ENCODE data around the gene RGS19. TPM values are rescaled to one million over a fixed set of nuclear protein-coding genes. Genes with fewer than 3 reads are reported as not detected.

The RGS19 gene
- total RNA-seq, 2 donors from 2014 or later: 42.8 to 50.9 TPM

GRCh38 chr20:64113444-64113775 is 34.1 kb upstream of the RGS19 start:
- H3K4me3 Mint-ChIP-seq: no peak overlapping the region
- no peaks in the 10 kb centered on the region for H3K9me3 ChIP-seq (ENCODE audit: control insufficient read depth, low read length, poor library complexity, severe bottlenecking)
- DNase-seq: no peak
- no peaks in the 10 kb centered on the region for H3K36me3 Mint-ChIP-seq (ENCODE audit: low read depth)
- no peak for ATAC-seq
- H3K4me1 Mint-ChIP-seq: peaks cover 3% of the 10 kb centered on the region
- no peaks in the 10 kb centered on the region for H3K27me3 Mint-ChIP-seq
- H3K27ac Mint-ChIP-seq: no peak overlapping the region

GRCh38 chr20:64112691-64113443 is 33.5 kb upstream of the RGS19 start:
- Mint-ChIP-seq H3K36me3 (ENCODE audit: low read depth) (no peaks in the 10 kb centered on the region), H3K4me1 (peaks cover 6% of the 10 kb centered on the region), H3K27me3 (no peaks in the 10 kb centered on the region), H3K27ac (no peak overlapping the region), H3K4me3 (no peak overlapping the region)
- ATAC-seq (no peak), DNase-seq (peak in 1 of 3 donors; percentile 3)
- no peaks in the 10 kb centered on the region for H3K9me3 ChIP-seq (ENCODE audit: control insufficient read depth, low read length, poor library complexity, severe bottlenecking)

- ATAC-seq: no peak
- Mint-ChIP-seq H3K27me3 (no peaks in the 10 kb centered on the region), H3K27ac (no peak overlapping the region), H3K36me3 (ENCODE audit: low read depth) (no peaks in the 10 kb centered on the region), H3K4me3 (no peak overlapping the region), H3K4me1 (peaks cover 7% of the 10 kb centered on the region)
- DNase-seq: peak in 1 of 3 donors; percentile 2
- no peaks in the 10 kb centered on the region for H3K9me3 ChIP-seq (ENCODE audit: control insufficient read depth, low read length, poor library complexity, severe bottlenecking)
Observed at GRCh38 chr20:64111841-64112641, 32.7 kb upstream of the RGS19 start.

- Mint-ChIP-seq H3K27ac (no peak overlapping the region), H3K4me3 (no peak overlapping the region), H3K27me3 (peaks cover 6% of the 10 kb centered on the region), H3K4me1 (peaks cover 6% of the 10 kb centered on the region), H3K36me3 (ENCODE audit: low read depth) (no peaks in the 10 kb centered on the region)
- no peak for ATAC-seq
- H3K9me3 ChIP-seq (ENCODE audit: control insufficient read depth, low read length, poor library complexity, severe bottlenecking): no peaks in the 10 kb centered on the region
- DNase-seq: no peak
Observed at GRCh38 chr20:64110411-64111068, 31.2 kb upstream of the RGS19 start.

- ATAC-seq (no peak), DNase-seq (peak in 1 of 3 donors; percentile 2)
- no peak overlapping the region for H3K27ac Mint-ChIP-seq
- H3K4me3 Mint-ChIP-seq: no peak overlapping the region
- no peaks in the 10 kb centered on the region for H3K9me3 ChIP-seq (ENCODE audit: control insufficient read depth, low read length, poor library complexity, severe bottlenecking)
- H3K27me3 Mint-ChIP-seq: peaks cover 6% of the 10 kb centered on the region
- H3K36me3 Mint-ChIP-seq (ENCODE audit: low read depth): no peaks in the 10 kb centered on the region
- H3K4me1 Mint-ChIP-seq: peaks cover 6% of the 10 kb centered on the region
Observed at GRCh38 chr20:64109831-64110391, 30.6 kb upstream of the RGS19 start.

GRCh38 chr20:64108731-64109681 is 29.7 kb upstream of the RGS19 start:
- peaks cover 6% of the 10 kb centered on the region for H3K4me1 Mint-ChIP-seq
- no peaks in the 10 kb centered on the region for H3K36me3 Mint-ChIP-seq (ENCODE audit: low read depth)
- no peaks in the 10 kb centered on the region for H3K9me3 ChIP-seq (ENCODE audit: control insufficient read depth, low read length, poor library complexity, severe bottlenecking)
- ATAC-seq: no peak
- peaks cover 7% of the 10 kb centered on the region for H3K27me3 Mint-ChIP-seq
- DNase-seq: peak in 1 of 3 donors; percentile 3
- no peak overlapping the region for H3K27ac Mint-ChIP-seq
- no peak overlapping the region for H3K4me3 Mint-ChIP-seq

GRCh38 chr20:64107736-64108457 is 28.6 kb upstream of the RGS19 start:
- peak in 1 of 3 donors; percentile 2 for DNase-seq
- Mint-ChIP-seq H3K36me3 (ENCODE audit: low read depth) (no peaks in the 10 kb centered on the region), H3K4me1 (peaks cover 9% of the 10 kb centered on the region), H3K4me3 (no peak overlapping the region), H3K27ac (no peak overlapping the region), H3K27me3 (peaks cover 17% of the 10 kb centered on the region)
- H3K9me3 ChIP-seq (ENCODE audit: control insufficient read depth, low read length, poor library complexity, severe bottlenecking): no peaks in the 10 kb centered on the region
- peak; percentile 32 for ATAC-seq

GRCh38 chr20:64106981-64107735 is 27.8 kb upstream of the RGS19 start, which contains the start of gene NPBWR2:
Gene NPBWR2, minus strand, starts transcription at chr20:64107565. Its CDS starts 734 bp downstream, at chr20:64106831.
- H3K27ac Mint-ChIP-seq: no peak within 1 kb of the TSS
- no peaks in the 10 kb centered on the region for H3K36me3 Mint-ChIP-seq (ENCODE audit: low read depth)
- H3K4me3 Mint-ChIP-seq: no peak within 1 kb of the TSS
- peaks cover 12% of the 10 kb centered on the region for H3K4me1 Mint-ChIP-seq
- peaks cover 20% of the 10 kb centered on the region for H3K27me3 Mint-ChIP-seq
- H3K9me3 ChIP-seq (ENCODE audit: control insufficient read depth, low read length, poor library complexity, severe bottlenecking): no peaks in the 10 kb centered on the region
- peak in 1 of 3 donors; percentile 9 for DNase-seq
- ATAC-seq: peak; percentile 72

GRCh38 chr20:64106435-64106961 is 27.2 kb upstream of the RGS19 start:
- H3K27ac Mint-ChIP-seq: no peak overlapping the region
- DNase-seq: peak in 1 of 3 donors; percentile 1

GRCh38 chr20:64105846-64106434 is 26.6 kb upstream of the RGS19 start:
- ATAC-seq: no peak
- peaks cover 17% of the 10 kb centered on the region for H3K4me1 Mint-ChIP-seq
- no peaks in the 10 kb centered on the region for H3K9me3 ChIP-seq (ENCODE audit: control insufficient read depth, low read length, poor library complexity, severe bottlenecking)
- peak in 1 of 3 donors; percentile 1 for DNase-seq
- H3K27me3 Mint-ChIP-seq: peaks cover 27% of the 10 kb centered on the region
- no peaks in the 10 kb centered on the region for H3K36me3 Mint-ChIP-seq (ENCODE audit: low read depth)
- H3K27ac Mint-ChIP-seq: no peak overlapping the region
- no peak overlapping the region for H3K4me3 Mint-ChIP-seq

More at GRCh38 chr20:64106435-64106961, 27.2 kb upstream of the RGS19 start:
- no peak for ATAC-seq
- H3K36me3 Mint-ChIP-seq (ENCODE audit: low read depth): no peaks in the 10 kb centered on the region
- H3K9me3 ChIP-seq (ENCODE audit: control insufficient read depth, low read length, poor library complexity, severe bottlenecking): no peaks in the 10 kb centered on the region
- H3K4me1 Mint-ChIP-seq: peaks cover 12% of the 10 kb centered on the region
- no peak overlapping the region for H3K4me3 Mint-ChIP-seq
- peaks cover 21% of the 10 kb centered on the region for H3K27me3 Mint-ChIP-seq

Data from T-helper 17 cell (primary cell).